HG03039 (cell line): Measurements from ENCODE around the gene ZNF577.
A peak's percentile ranks its signal among the peaks of the same experiment; 100 is the strongest.
"Not testable (repeated sequence)": the region's sequence is repeated elsewhere in the genome, so short reads cannot be mapped to it uniquely, and the experiment has no call there.

Source experiments
- ATAC-seq: cut with Tn5 transposase; IDR thresholded peaks from one replicate; pipeline ENCODE4 v1.9.1; 2021; ENCODE audit warnings: mild to moderate bottlenecking, moderate library complexity; ENCODE audit not compliant: unreplicated experiment

Gene ZNF577

GRCh38 chr19:51887522-51888498, at the start of gene ZNF577:
Gene ZNF577 (minus strand): TSS chr19:51887951. CDS start chr19:51880382, 7,569 bp downstream.
- ATAC-seq: no peak

GRCh38 chr19:51931921-51932320, 44.2 kb upstream of the ZNF577 start:
- no peak for ATAC-seq

- ATAC-seq: no peak
Observed at GRCh38 chr19:51927859-51928258, 40.1 kb upstream of the ZNF577 start.

GRCh38 chr19:51926784-51927741, 39.3 kb upstream of the ZNF577 start, which contains the start of gene ZNF613:
Gene ZNF613 (plus strand): TSS chr19:51927472. CDS start chr19:51936221, 8,749 bp downstream.
- ATAC-seq: peak; percentile 85

- ATAC-seq: no peak
Observed at GRCh38 chr19:51926426-51926783, 38.7 kb upstream of the ZNF577 start.

- no peak for ATAC-seq
Observed at GRCh38 chr19:51921949-51922348, 34.2 kb upstream of the ZNF577 start.

- no peak for ATAC-seq
Observed at GRCh38 chr19:51919606-51920005, 31.9 kb upstream of the ZNF577 start.

- ATAC-seq: no peak
Observed at GRCh38 chr19:51916167-51916566, 28.4 kb upstream of the ZNF577 start.

- ATAC-seq: no peak
Observed at GRCh38 chr19:51915324-51915867, 27.6 kb upstream of the ZNF577 start.

- ATAC-seq: not testable (repeated sequence)
Observed at GRCh38 chr19:51907981-51908380, 20.2 kb upstream of the ZNF577 start.

GRCh38 chr19:51906108-51906507, 18.4 kb upstream of the ZNF577 start:
- not testable (repeated sequence) for ATAC-seq

- ATAC-seq: not testable (repeated sequence)
Observed at GRCh38 chr19:51905639-51906038, 17.9 kb upstream of the ZNF577 start.

- no peak for ATAC-seq
Observed at GRCh38 chr19:51905206-51905605, 17.5 kb upstream of the ZNF577 start.

GRCh38 chr19:51904331-51905165, 16.8 kb upstream of the ZNF577 start, which contains the start of gene ZNF649:
Gene ZNF649 (minus strand): TSS chr19:51905017. CDS start chr19:51900107, 4,910 bp downstream.
- ATAC-seq: peak; percentile 61

GRCh38 chr19:51903192-51903591, 15.4 kb upstream of the ZNF577 start:
- ATAC-seq: no peak

- no peak for ATAC-seq
Observed at GRCh38 chr19:51901860-51902259, 14.1 kb upstream of the ZNF577 start.

GRCh38 chr19:51891193-51891747, 3.5 kb upstream of the ZNF577 start:
- no peak for ATAC-seq

GRCh38 chr19:51889934-51890333, 2.2 kb upstream of the ZNF577 start:
- ATAC-seq: no peak

- ATAC-seq: no peak
Observed at GRCh38 chr19:51884713-51885112, 3.0 kb downstream of the ZNF577 start.

- ATAC-seq: no peak
Observed at GRCh38 chr19:51882518-51882917, 5.2 kb downstream of the ZNF577 start.
